Upper lobe of left lung (tissue), 6 donors: ENCODE results near the gene CPAMD8. TPM values are rescaled to one million over a fixed set of nuclear protein-coding genes. Genes with fewer than 3 reads are reported as not detected.

Source experiments
- ATAC-seq, 2 donors: fragments of 200-7000 bp; cut with Tn5 transposase; one replicate each; pipeline ENCODE4 v1.9.1; 2022; ENCODE audit warnings: mild to moderate bottlenecking in 2 of 2, moderate library complexity in 2 of 2; ENCODE audit not compliant: low FRiP score in 2 of 2
- DNase-seq, 2 donors: peaks; one replicate each; pipeline ENCODE4 v3.0.0-alpha.2; 2019 to 2020
- H3K27ac ChIP-seq, 4 donors: fragments of 200-600 bp; sonication (generic); one replicate each; pipeline ENCODE4 v1.5.1; 2016 to 2019
- H3K27me3 ChIP-seq, 4 donors: fragments of 200-600 bp; sonication (generic); one replicate each; pipeline ENCODE4 v1.5.1; 2017 to 2019
- H3K36me3 ChIP-seq, 4 donors: fragments of 200-600 bp; sonication (generic); one replicate each; pipeline ENCODE4 v1.5.1; 2016 to 2019
- H3K4me1 ChIP-seq, 4 donors: fragments of 200-600 bp; sonication (generic); one replicate each; pipeline ENCODE4 v1.5.1; 2018 to 2019
- H3K4me3 ChIP-seq, 4 donors: fragments of 200-600 bp; sonication (generic); one replicate each; pipeline ENCODE4 v1.5.1; 2017 to 2019; ENCODE audit warnings: mild to moderate bottlenecking in 2 of 4, moderate library complexity in 1 of 4
- H3K9me3 ChIP-seq, 4 donors: fragments of 200-600 bp; sonication (generic); one replicate each; pipeline ENCODE4 v1.5.1; 2018 to 2019
- CTCF ChIP-seq, 6 experiments: fragments of 450-650 bp in 4 of 6; fragments of 200-600 bp in 2 of 6; sonication (generic) in 2 of 6; IDR thresholded peaks; one replicate each; pipeline ENCODE4 v1.5.1; 2016 to 2019; ENCODE audit warnings: antibody characterized with exemption in 6 of 6
- EP300 ChIP-seq, 4 donors: sonication (generic); formaldehyde crosslinking; IDR thresholded peaks; one replicate each; pipeline ENCODE4 v1.5.1; 2017; ENCODE audit warnings: antibody characterized with exemption in 4 of 4, control low read depth in 2 of 4
- POLR2A ChIP-seq, 4 donors: fragments of 450-650 bp; IDR thresholded peaks; one replicate each; pipeline ENCODE4 v1.5.1; 2016 to 2017; ENCODE audit warnings: antibody characterized with exemption in 4 of 4, mild to moderate bottlenecking in 2 of 4
- POLR2AphosphoS5 ChIP-seq, 2 donors: sonication (generic); formaldehyde crosslinking; IDR thresholded peaks; one replicate each; pipeline ENCODE4 v1.5.1; 2017; ENCODE audit warnings: antibody characterized with exemption in 2 of 2
- WGBS, 2 donors: methylation state at CpG; one replicate each; pipeline ENCODE4 v1.1.5; 2017 to 2018; 5-methylcytosine and 5-hydroxymethylcytosine counted together
- total RNA-seq, 6 donors: library from RNA; depleted of rRNA in 4 of 6; stranded (reverse); fragments of >200 nt in 4 of 6; gene quantifications; one replicate each; pipeline versions ENCODE4 v1.1.0 to v1.2.1, GENCODE V29; 2016 to 2021
- donor health status: DM: no; HTN: no; CAD: no; lungs with moderate emphysema.
- donor health status: DM: no; HTN: yes; CAD: no; lungs with severe emphysema.

The CPAMD8 gene
- total RNA-seq, 6 donors from 2014 or later: 35.8 to 262 (median 61.1) TPM

GRCh38 chr19:16874250-16874977 lies 152.2 kb downstream of the CPAMD8 start:
- peak overlapping the region; percentile 82 to 91 (median 86) for H3K27ac ChIP-seq
- WGBS, 2 donors: 93 to 100% methylated on average over 1 of the region's 1 CpG

GRCh38 chr19:16873594-16873993 lies 153.0 kb downstream of the CPAMD8 start:
- peaks cover 26 to 81% (median 72%) of the 10 kb centered on the region in 4 donors for H3K36me3 ChIP-seq
- TF ChIP-seq POLR2AphosphoS5 (IDR thresholded peaks at IDR 0.05) (no peak), POLR2A (IDR thresholded peaks at IDR 0.05) (no peak), EP300 (IDR thresholded peaks at IDR 0.05) (no peak), CTCF (IDR thresholded peaks at IDR 0.05) (no peak)
- H3K9me3 ChIP-seq: no peaks in the 10 kb centered on the region
- peak overlapping the region; percentile 82 to 91 (median 86) for H3K27ac ChIP-seq
- ATAC-seq: no peak
- peaks cover 26 to 44% (median 36%) of the 10 kb centered on the region in 4 donors for H3K4me1 ChIP-seq
- H3K27me3 ChIP-seq: no peaks in the 10 kb centered on the region
- WGBS, 2 donors: 86 to 97% methylated on average over 2 to 3 of the region's 3 CpGs
- H3K4me3 ChIP-seq: no peak overlapping the region
- DNase-seq: no peak

More at GRCh38 chr19:16874250-16874977, 152.2 kb downstream of the CPAMD8 start:
- no peaks in the 10 kb centered on the region for H3K9me3 ChIP-seq
- TF ChIP-seq CTCF (IDR thresholded peaks at IDR 0.05) (no peak), POLR2AphosphoS5 (IDR thresholded peaks at IDR 0.05) (no peak), POLR2A (IDR thresholded peaks at IDR 0.05) (no peak), EP300 (IDR thresholded peaks at IDR 0.05) (no peak)
- no peak overlapping the region for H3K4me3 ChIP-seq
- peaks cover 34 to 81% (median 73%) of the 10 kb centered on the region in 4 donors for H3K36me3 ChIP-seq
- no peak for ATAC-seq
- H3K27me3 ChIP-seq: no peaks in the 10 kb centered on the region
- DNase-seq: no peak
- H3K4me1 ChIP-seq: peaks cover 26 to 51% (median 36%) of the 10 kb centered on the region in 4 donors

DNA sequence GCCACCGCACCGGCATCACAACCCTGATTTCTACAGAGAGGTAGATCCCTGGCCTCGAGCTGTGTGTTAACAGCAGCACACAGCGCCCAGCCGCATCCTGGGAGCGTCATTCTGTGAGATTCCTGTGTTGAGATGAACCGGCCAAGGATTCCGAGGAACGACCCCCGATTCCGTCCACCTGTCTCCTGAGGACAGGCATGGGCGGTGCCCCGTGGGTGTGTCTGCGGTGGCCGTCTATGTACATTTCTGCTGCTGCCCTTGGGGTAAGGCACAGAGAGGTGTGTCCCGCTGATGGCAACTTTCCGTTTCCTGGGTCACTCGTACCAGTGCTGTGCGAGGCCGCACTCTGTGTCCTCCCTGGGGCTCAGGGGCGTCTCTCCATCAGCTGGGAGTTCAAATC lies 153.9 kb downstream of the CPAMD8 start:
- peaks cover 26 to 44% (median 35%) of the 10 kb centered on the region in 4 donors for H3K4me1 ChIP-seq
- peaks cover 20 to 81% (median 72%) of the 10 kb centered on the region in 4 donors for H3K36me3 ChIP-seq
- no peaks in the 10 kb centered on the region for H3K27me3 ChIP-seq
- no peak overlapping the region for H3K4me3 ChIP-seq
- TF ChIP-seq POLR2A (IDR thresholded peaks at IDR 0.05) (no peak), EP300 (IDR thresholded peaks at IDR 0.05) (no peak), CTCF (IDR thresholded peaks at IDR 0.05) (no peak), POLR2AphosphoS5 (IDR thresholded peaks at IDR 0.05) (no peak)
- H3K9me3 ChIP-seq: no peaks in the 10 kb centered on the region
- ATAC-seq (no peak), DNase-seq (no peak)
- WGBS, 2 donors: 96 to 97% methylated on average over 5 to 21 of the region's 21 CpGs
- peak overlapping the region; percentile 82 to 91 (median 86) for H3K27ac ChIP-seq

GRCh38 chr19:16871871-16872270 lies 154.7 kb downstream of the CPAMD8 start:
- peak overlapping the region; percentile 82 to 93 (median 86) for H3K27ac ChIP-seq
- WGBS, 2 donors: 56 to 65% methylated on average over 7 of the region's 7 CpGs
- H3K4me3 ChIP-seq: no peak overlapping the region
- DNase-seq (peak in 1 of 2 donors; percentile 45), ATAC-seq (no peak)
- H3K9me3 ChIP-seq: no peaks in the 10 kb centered on the region
- H3K4me1 ChIP-seq: peaks cover 26 to 35% (median 30%) of the 10 kb centered on the region in 4 donors
- no peaks in the 10 kb centered on the region for H3K27me3 ChIP-seq
- TF ChIP-seq POLR2A (IDR thresholded peaks at IDR 0.05) (no peak), CTCF (IDR thresholded peaks at IDR 0.05) (no peak), POLR2AphosphoS5 (IDR thresholded peaks at IDR 0.05) (peak; percentile 85 to 86), EP300 (IDR thresholded peaks at IDR 0.05) (peak; percentile 77 to 97 (median 88))
- H3K36me3 ChIP-seq: peaks cover 19 to 81% (median 72%) of the 10 kb centered on the region in 4 donors
